Trophoblast cell (in vitro differentiated cells and primary cell): ENCODE measurements around the gene MIER3.
A peak's percentile ranks its signal among the peaks of the same experiment; 100 is the strongest.

Source experiments
- DNase-seq, 2 donors: peaks; one replicate each; pipeline ENCODE4 v3.0.0-alpha.2; 2016
- H2AFZ ChIP-seq: 2 replicates; pipeline ENCODE4 v1.6.1; 2013; ENCODE audit warnings: low read length, moderate library complexity, mild to moderate bottlenecking; ENCODE audit not compliant: insufficient read depth, poor library complexity
- H2AK5ac ChIP-seq: 2 replicates; pipeline ENCODE4 v1.6.1; 2013; ENCODE audit warnings: mild to moderate bottlenecking, low read length
- H2BK120ac ChIP-seq: 2 replicates; pipeline ENCODE4 v1.6.1; 2013; ENCODE audit warnings: low read length, mild to moderate bottlenecking, moderate library complexity; ENCODE audit not compliant: insufficient read depth, poor library complexity
- H2BK12ac ChIP-seq: 2 replicates; pipeline ENCODE4 v1.6.1; 2013; ENCODE audit warnings: mild to moderate bottlenecking, low read length, moderate library complexity
- H2BK5ac ChIP-seq: 2 replicates; pipeline ENCODE4 v1.6.1; 2013; ENCODE audit warnings: low read length, low read depth, moderate library complexity, mild to moderate bottlenecking; ENCODE audit not compliant: poor library complexity
- H3K14ac ChIP-seq: 2 replicates; pipeline ENCODE4 v1.6.1; 2013; ENCODE audit warnings: mild to moderate bottlenecking, low read length
- H3K18ac ChIP-seq: 2 replicates; pipeline ENCODE4 v1.6.1; 2013; ENCODE audit warnings: mild to moderate bottlenecking, low read length
- H3K23ac ChIP-seq: 2 replicates; pipeline ENCODE4 v1.6.1; 2013; ENCODE audit warnings: low read length
- H3K27ac ChIP-seq: 2 replicates; pipeline ENCODE4 v1.5.1; 2013; ENCODE audit warnings: low read depth, mild to moderate bottlenecking, inconsistent platforms, low read length, moderate library complexity
- H3K27me3 ChIP-seq: 2 replicates; pipeline ENCODE4 v1.6.1; 2013; ENCODE audit warnings: inconsistent platforms, mild to moderate bottlenecking, low read length, moderate library complexity; ENCODE audit not compliant: insufficient read depth
- H3K36me3 ChIP-seq, 2 experiments: 1 replicate in 1 of 2; 2 replicates in 1 of 2; pipeline ENCODE4 v1.6.1; 2013; ENCODE audit warnings: low read length in 2 of 2, mild to moderate bottlenecking in 2 of 2, moderate library complexity in 1 of 2; ENCODE audit not compliant: insufficient read depth in 2 of 2, control insufficient read depth in 1 of 2
- H3K4ac ChIP-seq: 2 replicates; pipeline ENCODE4 v1.6.1; 2013; ENCODE audit warnings: low read depth, mild to moderate bottlenecking, low read length, moderate library complexity
- H3K4me1 ChIP-seq, 2 experiments: 1 replicate in 1 of 2; 2 replicates in 1 of 2; pipeline ENCODE4 v1.6.1; 2013; ENCODE audit warnings: low read length in 2 of 2, mild to moderate bottlenecking in 2 of 2, moderate library complexity in 1 of 2; ENCODE audit not compliant: insufficient read depth in 2 of 2, control insufficient read depth in 1 of 2
- H3K4me2 ChIP-seq: 2 replicates; pipeline ENCODE4 v1.6.1; 2013; ENCODE audit warnings: inconsistent platforms, mild to moderate bottlenecking, low read length, moderate library complexity
- H3K4me3 ChIP-seq: 2 replicates; pipeline ENCODE4 v1.5.1; 2013; ENCODE audit warnings: mild to moderate bottlenecking, low read depth, low read length, inconsistent platforms
- H3K79me1 ChIP-seq: one replicate; pipeline ENCODE4 v1.6.1; 2013; ENCODE audit warnings: low read length
- H3K79me2 ChIP-seq: 2 replicates; pipeline ENCODE4 v1.6.1; 2013; ENCODE audit warnings: low read length, mild to moderate bottlenecking; ENCODE audit not compliant: control insufficient read depth, insufficient read depth, poor library complexity
- H3K9ac ChIP-seq: 2 replicates; pipeline ENCODE4 v1.6.1; 2013; ENCODE audit warnings: mild to moderate bottlenecking, low read length
- H3K9me3 ChIP-seq: 2 replicates; pipeline ENCODE4 v1.6.1; 2013; ENCODE audit warnings: low read depth, mild to moderate bottlenecking, control low read depth, inconsistent platforms, low read length; ENCODE audit not compliant: insufficient read depth
- H4K12ac ChIP-seq: 2 replicates; pipeline ENCODE4 v1.6.1; 2013; ENCODE audit warnings: low read depth, mild to moderate bottlenecking, low read length, moderate library complexity
- H4K8ac ChIP-seq: 2 replicates; pipeline ENCODE4 v1.6.1; 2013; ENCODE audit warnings: low read depth, mild to moderate bottlenecking, low read length, moderate library complexity
- H4K91ac ChIP-seq: one replicate; pipeline ENCODE4 v1.6.1; 2013; ENCODE audit warnings: low read depth, mild to moderate bottlenecking, low read length, moderate library complexity
- WGBS: extraction: QIAGEN DNeasy Blood & Tissue Kit; methylation state at CpG from one replicate; pipeline ENCODE4 v1.1.7; 2013; ENCODE audit warnings: missing lambda C conversion rate; ENCODE audit not compliant: insufficient read length, insufficient coverage; ENCODE audit errors: extremely low coverage; 5-methylcytosine and 5-hydroxymethylcytosine counted together

MIER3 gene

GRCh38 chr5:56954262-56954661 lies 2.3 kb upstream of the MIER3 start:
- no peak overlapping the region for H3K18ac ChIP-seq
- H2BK12ac ChIP-seq, result no peak overlapping the region
- no peaks in the 10 kb centered on the region for H3K36me3 ChIP-seq
- H2BK120ac ChIP-seq, result no peak overlapping the region
- H3K79me2 ChIP-seq, result peaks cover 12% of the 10 kb centered on the region
- no peak overlapping the region for H3K27ac ChIP-seq
- no peak overlapping the region for H4K91ac ChIP-seq
- peaks cover 9% of the 10 kb centered on the region for H3K79me1 ChIP-seq
- H3K14ac ChIP-seq, result no peak overlapping the region
- H3K9ac ChIP-seq, result no peak overlapping the region
- H3K9me3 ChIP-seq, result no peaks in the 10 kb centered on the region
- no peak for DNase-seq
- no peak overlapping the region for H3K23ac ChIP-seq
- no peak overlapping the region for H2BK5ac ChIP-seq
- H3K4me1 ChIP-seq, result peaks cover 2 to 3% of the 10 kb centered on the region in 2 experiments
- no peak overlapping the region for H3K4ac ChIP-seq
- H3K4me3 ChIP-seq, result no peak overlapping the region
- H4K12ac ChIP-seq, result no peak overlapping the region
- WGBS, result no CpG with 5 or more reads among the region's 1 CpG
- no peak overlapping the region for H3K4me2 ChIP-seq
- H2AFZ ChIP-seq, result no peak overlapping the region
- H4K8ac ChIP-seq, result no peak overlapping the region
- no peaks in the 10 kb centered on the region for H3K27me3 ChIP-seq
- no peak overlapping the region for H2AK5ac ChIP-seq

GRCh38 chr5:56951126-56951945 lies 587 bp downstream of the MIER3 start:
- peak overlapping the region; percentile 89 for H3K18ac ChIP-seq
- H3K9me3 ChIP-seq, result no peaks in the 10 kb centered on the region
- peak overlapping the region; percentile 60 for H4K91ac ChIP-seq
- H2BK5ac ChIP-seq, result peak overlapping the region; percentile 34
- peak overlapping the region; percentile 98 for H3K9ac ChIP-seq
- H3K27ac ChIP-seq, result peak overlapping the region; percentile 55
- peaks cover 9% of the 10 kb centered on the region for H3K79me1 ChIP-seq
- peaks cover 2 to 3% of the 10 kb centered on the region in 2 experiments for H3K4me1 ChIP-seq
- peaks cover 0 to 6% of the 10 kb centered on the region in 2 experiments for H3K36me3 ChIP-seq
- no peak overlapping the region for H3K23ac ChIP-seq
- H2AFZ ChIP-seq, result peak overlapping the region; percentile 81
- peak overlapping the region; percentile 80 for H3K14ac ChIP-seq
- H3K4me3 ChIP-seq, result peak overlapping the region; percentile 90
- peak overlapping the region; percentile 56 for H2BK120ac ChIP-seq
- no CpG with 5 or more reads among the region's 85 CpGs for WGBS
- H2AK5ac ChIP-seq, result no peak overlapping the region
- H3K4ac ChIP-seq, result peak overlapping the region; percentile 50
- H3K4me2 ChIP-seq, result peak overlapping the region; percentile 93
- H4K12ac ChIP-seq, result peak overlapping the region; percentile 93
- H3K79me2 ChIP-seq, result peaks cover 12% of the 10 kb centered on the region
- no peak overlapping the region for H2BK12ac ChIP-seq
- H4K8ac ChIP-seq, result peak overlapping the region; percentile 90
- peak in 1 of 2 donors; percentile 23 for DNase-seq
- no peaks in the 10 kb centered on the region for H3K27me3 ChIP-seq

- Histone ChIP-seq H4K12ac (no peak overlapping the region), H3K4me2 (peak overlapping the region; percentile 93), H3K14ac (no peak overlapping the region), H2AK5ac (no peak overlapping the region), H2BK12ac (no peak overlapping the region), H4K91ac (no peak overlapping the region), H2AFZ (no peak overlapping the region), H3K9ac (peak overlapping the region; percentile 64), H3K27me3 (no peaks in the 10 kb centered on the region), H3K18ac (no peak overlapping the region), H3K27ac (no peak overlapping the region), H3K79me2 (peaks cover 12% of the 10 kb centered on the region), H3K4me1 (peaks cover 2 to 3% of the 10 kb centered on the region in 2 experiments), H3K23ac (no peak overlapping the region), H3K36me3 (peaks cover 0 to 6% of the 10 kb centered on the region in 2 experiments), H3K4me3 (peak overlapping the region; percentile 90), H3K9me3 (no peaks in the 10 kb centered on the region), H4K8ac (peak overlapping the region; percentile 21), H2BK120ac (no peak overlapping the region), H2BK5ac (no peak overlapping the region), H3K4ac (peak overlapping the region; percentile 50), H3K79me1 (peaks cover 9% of the 10 kb centered on the region)
- WGBS, result no CpG with 5 or more reads among the region's 33 CpGs
- peak; percentile 31 to 64 for DNase-seq
Observed at GRCh38 chr5:56950626-56951125, 1.2 kb downstream of the MIER3 start.

GRCh38 chr5:56947052-56947451 lies 4.9 kb downstream of the MIER3 start:
- Histone ChIP-seq H3K9ac (no peak overlapping the region), H3K18ac (no peak overlapping the region), H4K91ac (no peak overlapping the region), H3K4me2 (no peak overlapping the region), H2AFZ (no peak overlapping the region), H2AK5ac (no peak overlapping the region), H3K9me3 (no peaks in the 10 kb centered on the region), H2BK5ac (no peak overlapping the region), H3K4me1 (no peaks in the 10 kb centered on the region), H3K79me2 (peaks cover 7% of the 10 kb centered on the region), H3K27me3 (no peaks in the 10 kb centered on the region), H3K4me3 (no peak overlapping the region), H2BK120ac (no peak overlapping the region), H3K4ac (no peak overlapping the region), H3K23ac (no peak overlapping the region), H4K8ac (no peak overlapping the region), H3K14ac (no peak overlapping the region), H2BK12ac (no peak overlapping the region), H3K36me3 (peaks cover 10 to 11% of the 10 kb centered on the region in 2 experiments), H3K79me1 (peaks cover 4% of the 10 kb centered on the region), H3K27ac (no peak overlapping the region), H4K12ac (no peak overlapping the region)
- DNase-seq, result no peak
